ENCODE results near the gene PSMB5.
"Not testable (repeated sequence)": the region's sequence is repeated elsewhere in the genome, so short reads cannot be mapped to it uniquely, and the experiment has no call there.

The PSMB5 gene

GRCh38 chr14:23005451-23006187 is 29.1 kb downstream of the PSMB5 start:
- DNase-seq (ENCODE audit: low read depth, low spot score) = no peak
- no peak for TF ChIP-seq CTCF (IDR thresholded peaks at IDR 0.05; ENCODE audit: insufficient read depth, low read length, missing control alignments)
- ChIA-PET POLR2A (interaction anchor here (2.2 kb wide), 1 partner anchor 11 kb away, joined by 14 read pairs; no protein-coding TSS in a partner anchor), CTCF (interaction anchor here (0.6 to 3.9 kb wide), 27 partner anchors 9 to 176 kb away, joined by 3 to 70 read pairs (median 6); partner anchors contain the start of genes AJUBA and CDH24)
- no peak overlapping the region; the same call in 1 of the 2 replicates for H3K4me3 ChIP-seq (ENCODE audit: low read depth, low read length)

- DNase-seq (ENCODE audit: low read depth, low spot score); H3K4me3 ChIP-seq (ENCODE audit: low read depth, low read length); POLR2A ChIA-PET: not testable (repeated sequence)
- CTCF ChIA-PET = interaction anchor here (1.1 to 2.8 kb wide), 7 partner anchors 9 to 105 kb away, joined by 3 to 19 read pairs (median 4); no protein-coding TSS in a partner anchor
These were observed 30.4 kb downstream of the PSMB5 start for GRCh38 chr14:23004274-23004673.

- H3K4me3 ChIP-seq (ENCODE audit: low read depth, low read length) = no peak overlapping the region
- DNase-seq (ENCODE audit: low read depth, low spot score) = no peak
- TF ChIP-seq CTCF (IDR thresholded peaks at IDR 0.05; ENCODE audit: insufficient read depth, low read length, missing control alignments) = no peak
- ChIA-PET POLR2A (no interaction called here), CTCF (interaction anchor here (1.2 to 32.7 kb wide), 4 partner anchors 16 to 51 kb away, joined by 4 to 1423 read pairs (median 24); partner anchors contain the start of genes CDH24 and PSMB11)
These were observed 32.1 kb downstream of the PSMB5 start for GRCh38 chr14:23002592-23002991.

GRCh38 chr14:23000860-23001259 is 33.8 kb downstream of the PSMB5 start:
- POLR2A ChIA-PET = no interaction called here
- H3K4me3 ChIP-seq (ENCODE audit: low read depth, low read length) = no peak overlapping the region
- TF ChIP-seq CTCF (IDR thresholded peaks at IDR 0.05; ENCODE audit: insufficient read depth, low read length, missing control alignments) = no peak
- CTCF ChIA-PET = interaction anchor here (0.8 to 32.7 kb wide), 4 partner anchors 8 to 53 kb away, joined by 4 to 1423 read pairs (median 23); partner anchors contain the start of genes AJUBA, CDH24 and PSMB11
- DNase-seq (ENCODE audit: low read depth, low spot score) = no peak

- no peak overlapping the region for H3K4me3 ChIP-seq (ENCODE audit: low read depth, low read length)
- no peak for DNase-seq (ENCODE audit: low read depth, low spot score)
- ChIA-PET CTCF (interaction anchor here (0.7 to 32.7 kb wide), 4 partner anchors 9 to 55 kb away, joined by 3 to 1423 read pairs (median 143); partner anchors contain the start of genes AJUBA, CDH24 and PSMB11), POLR2A (no interaction called here)
- TF ChIP-seq CTCF (IDR thresholded peaks at IDR 0.05; ENCODE audit: insufficient read depth, low read length, missing control alignments) = no peak
These were observed 36.2 kb downstream of the PSMB5 start for GRCh38 chr14:22998329-22999012.

- no peak for DNase-seq (ENCODE audit: low read depth, low spot score)
- POLR2A ChIA-PET = no interaction called here
- TF ChIP-seq CTCF (IDR thresholded peaks at IDR 0.05; ENCODE audit: insufficient read depth, low read length, missing control alignments) = no peak
- CTCF ChIA-PET = interaction anchor here (0.7 to 32.7 kb wide), 6 partner anchors 9 to 115 kb away, joined by 3 to 1423 read pairs (median 38); partner anchors contain the start of genes AJUBA, CDH24 and PSMB11
- H3K4me3 ChIP-seq (ENCODE audit: low read depth, low read length) = no peak overlapping the region
These were observed 36.9 kb downstream of the PSMB5 start for GRCh38 chr14:22997676-22998323.

All from AG04449 (cell line).